ENCODE results near the gene UNC13A.

UNC13A gene

GRCh38 chr19:17658666-17659065, 29.5 kb downstream of the UNC13A start:
- no peak for TF ChIP-seq CTCF (IDR thresholded peaks at IDR 0.05; ENCODE audit: borderline replicate concordance, control extremely low read depth, extremely low read depth, insufficient read depth, missing control alignments)
- no peak for DNase-seq (ENCODE audit: low spot score)
- in situ Hi-C loops (cut with MboI; ENCODE audit: low sequenced_read_pairs, unreplicated experiment) = no loop called here

DNA sequence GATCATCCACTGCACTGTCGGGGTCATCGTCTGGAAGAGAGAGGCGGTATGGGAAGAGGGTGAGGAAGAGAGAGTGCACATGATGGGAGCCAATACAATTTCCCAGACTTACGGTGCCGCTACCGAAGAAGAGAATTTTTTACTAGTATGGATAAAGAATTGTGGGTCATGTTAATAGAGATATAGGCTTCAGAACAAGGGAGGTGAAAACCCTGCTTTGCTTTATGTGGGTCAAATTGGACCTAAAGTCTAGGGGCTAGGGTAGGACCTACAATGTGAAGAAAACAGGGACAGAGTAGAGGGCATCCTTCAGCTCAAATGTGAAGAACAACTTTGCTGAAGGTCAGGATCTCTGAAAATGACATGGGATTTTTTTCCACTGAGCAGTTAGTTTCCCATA, 29.9 kb downstream of the UNC13A start:
- no peak for TF ChIP-seq CTCF (IDR thresholded peaks at IDR 0.05; ENCODE audit: borderline replicate concordance, control extremely low read depth, extremely low read depth, insufficient read depth, missing control alignments)
- no peak for DNase-seq (ENCODE audit: low spot score)
- in situ Hi-C loops (cut with MboI; ENCODE audit: low sequenced_read_pairs, unreplicated experiment) = no loop called here

DNA sequence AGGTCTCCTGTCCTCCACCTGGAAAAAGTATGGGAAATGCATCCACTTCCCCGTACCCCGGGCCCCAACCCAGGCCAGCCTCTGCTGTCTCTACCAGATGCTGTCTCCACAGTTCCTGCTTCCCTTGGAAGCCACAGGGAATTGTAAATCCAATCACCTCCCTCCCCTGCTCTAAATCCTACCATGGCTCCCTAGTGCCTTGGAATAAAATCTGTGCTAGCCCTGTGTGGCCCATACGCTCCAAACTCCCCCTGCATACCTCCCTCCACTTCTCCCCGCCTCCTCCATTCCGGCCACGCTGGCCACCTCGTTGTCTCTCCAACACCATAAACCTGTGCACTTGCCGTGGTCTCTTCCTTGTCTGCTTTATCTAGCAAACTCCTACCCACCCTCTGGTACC, 31.2 kb downstream of the UNC13A start:
- no peak for TF ChIP-seq CTCF (IDR thresholded peaks at IDR 0.05; ENCODE audit: borderline replicate concordance, control extremely low read depth, extremely low read depth, insufficient read depth, missing control alignments)
- DNase-seq (ENCODE audit: low spot score) = no peak
- in situ Hi-C loops (cut with MboI; ENCODE audit: low sequenced_read_pairs, unreplicated experiment) = no loop called here

DNA sequence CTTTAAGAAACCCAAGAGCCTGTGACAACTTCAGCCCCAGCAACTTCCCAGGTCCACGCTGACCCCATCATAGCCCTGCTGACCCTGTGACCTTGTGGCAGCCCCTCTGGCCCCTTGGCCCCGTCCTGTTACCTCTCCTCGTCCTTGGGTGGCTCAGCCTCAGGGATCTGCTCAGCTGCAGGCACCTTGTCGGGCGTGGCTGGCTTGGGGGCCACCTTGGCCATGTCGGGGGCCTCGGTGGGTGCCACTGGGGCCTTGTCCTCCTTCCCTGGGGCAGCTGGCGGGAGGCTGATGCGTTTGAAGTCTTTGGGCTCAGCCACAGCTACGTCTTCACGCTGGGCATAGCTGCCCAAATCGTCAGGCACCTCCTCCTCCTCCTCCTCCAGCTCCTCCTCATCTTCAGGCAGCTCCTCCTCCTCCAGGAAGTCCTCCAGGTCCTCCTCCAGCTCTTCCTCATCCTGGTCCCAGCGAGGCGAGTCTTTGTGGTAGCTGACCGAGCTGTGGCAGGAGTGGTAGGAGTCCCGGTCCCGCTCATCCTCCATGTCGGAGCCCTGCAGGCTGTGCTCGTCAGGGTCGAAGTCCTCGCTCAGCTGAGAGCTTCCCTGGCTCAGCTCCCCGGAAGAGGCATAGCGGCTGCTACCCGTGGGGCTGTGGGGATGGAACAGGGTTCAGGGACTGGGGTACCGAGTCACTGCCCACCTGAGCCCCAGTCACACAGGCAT, 32.2 kb downstream of the UNC13A start:
- in situ Hi-C loops (cut with MboI; ENCODE audit: low sequenced_read_pairs, unreplicated experiment) = no loop called here
- no peak for DNase-seq (ENCODE audit: low spot score)
- TF ChIP-seq CTCF (IDR thresholded peaks at IDR 0.05; ENCODE audit: borderline replicate concordance, control extremely low read depth, extremely low read depth, insufficient read depth, missing control alignments) = no peak

- in situ Hi-C loops (cut with MboI; ENCODE audit: low sequenced_read_pairs, unreplicated experiment) = no loop called here
- DNase-seq (ENCODE audit: low spot score) = no peak
- no peak for TF ChIP-seq CTCF (IDR thresholded peaks at IDR 0.05; ENCODE audit: borderline replicate concordance, control extremely low read depth, extremely low read depth, insufficient read depth, missing control alignments)
Observed at GRCh38 chr19:17654993-17655392, 33.2 kb downstream of the UNC13A start.

DNA sequence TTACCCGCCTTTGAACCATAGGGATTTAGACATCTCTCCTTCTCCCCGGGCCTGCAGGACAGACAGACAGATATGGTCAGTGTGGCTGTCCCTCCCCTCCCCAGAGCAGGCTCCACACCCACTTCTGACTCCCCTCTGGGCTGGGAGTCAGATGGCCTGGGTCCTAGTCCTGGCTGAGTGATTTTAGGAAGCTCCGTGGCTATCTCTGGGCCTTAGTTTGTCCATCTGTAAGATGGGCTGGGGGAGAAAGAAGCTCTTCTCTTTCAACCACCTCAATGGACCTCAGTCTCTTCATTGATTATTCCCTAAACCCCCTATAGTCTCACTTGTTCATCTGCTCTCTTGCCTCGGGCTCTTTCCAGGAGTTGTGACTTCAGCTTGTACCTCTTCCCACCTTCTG, 35.5 kb downstream of the UNC13A start:
- no peak for DNase-seq (ENCODE audit: low spot score)
- in situ Hi-C loops (cut with MboI; ENCODE audit: low sequenced_read_pairs, unreplicated experiment) = no loop called here
- TF ChIP-seq CTCF (IDR thresholded peaks at IDR 0.05; ENCODE audit: borderline replicate concordance, control extremely low read depth, extremely low read depth, insufficient read depth, missing control alignments) = no peak

All from GM13976 (cell line).